Mucosa of descending colon (tissue), 3 donors: ENCODE measurements around the gene GRM4. TPM values are rescaled to one million over a fixed set of nuclear protein-coding genes. Genes with fewer than 3 reads are reported as not detected.

Experiments used
- ATAC-seq: fragments of 200-7000 bp; cut with Tn5 transposase; one replicate; pipeline ENCODE4 v1.9.1; 2020; ENCODE audit warnings: mild to moderate bottlenecking, moderate library complexity
- DNase-seq, 3 donors: peaks; one replicate each; pipeline ENCODE4 v3.0.0-alpha.2; 2020
- H3K36me3 ChIP-seq: fragments of 200-600 bp; one replicate; pipeline ENCODE4 v1.8.0; 2021; ENCODE audit warnings: low read depth, mild to moderate bottlenecking
- H3K4me1 ChIP-seq: fragments of 200-600 bp; one replicate; pipeline ENCODE4 v1.8.0; 2021; ENCODE audit warnings: low read depth, mild to moderate bottlenecking
- H3K4me3 ChIP-seq: fragments of 200-600 bp; one replicate; pipeline ENCODE4 v1.8.0; 2021; ENCODE audit warnings: mild to moderate bottlenecking
- H3K9me3 ChIP-seq: fragments of 200-600 bp; one replicate; pipeline ENCODE4 v1.8.0; 2021; ENCODE audit warnings: mild to moderate bottlenecking
- CTCF ChIP-seq: fragments of 200-600 bp; IDR thresholded peaks from one replicate; pipeline ENCODE4 v1.8.0; 2022; ENCODE audit warnings: antibody characterized with exemption, mild to moderate bottlenecking
- intact Hi-C, 2 donors: fragments of 100-400 bp; cut with DNase I in 1 of 2; cut with micrococcal nuclease in 1 of 2; formaldehyde crosslinking; loops; one replicate each; pipeline versions ENCODE4 v1.11.0 to v1.11.1; 2022; cut with DNase I, micrococcal nuclease
- total RNA-seq, 3 donors: library from RNA; stranded (reverse); fragmentation: NEBNext Ultra II Directional in 2 of 3; extraction: Animal tissue kit (Norgen Biotek cat#: 25700) in 2 of 3; gene quantifications; one replicate each; pipeline versions ENCODE4 v1.2.1 to v1.2.4, GENCODE V29; 2021 to 2023
- donor health status: DM: no; HTN: no; CAD: no; lungs with moderate emphysema.
- donor health status: DM: no; HTN: no; CAD: no.
- donor health status: DM: no; HTN: yes; CAD: no.

The GRM4 gene
- total RNA-seq, 3 donors from 2014 or later: 0.22 to 0.25 TPM; not detected in 1

DNA sequence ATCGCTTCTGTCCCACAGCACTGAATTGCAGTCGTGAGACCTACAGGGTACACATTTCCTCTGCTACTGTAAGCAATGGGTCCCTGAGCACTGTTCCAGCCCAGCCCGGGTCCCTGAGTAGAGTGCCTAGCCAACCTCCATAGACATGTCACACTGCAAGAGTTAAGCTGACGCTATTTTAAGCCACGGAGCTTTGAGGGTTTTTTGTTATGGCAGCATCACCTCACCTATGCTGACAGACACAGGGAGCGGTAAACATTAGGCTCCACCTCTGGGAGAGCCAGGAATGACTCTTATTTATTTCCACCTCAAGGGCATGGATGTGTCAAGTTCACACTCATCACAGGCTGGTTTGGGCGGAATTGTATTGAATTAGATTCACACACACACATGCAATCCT lies 45.1 kb downstream of the GRM4 start:
- DNase-seq (no peak), ATAC-seq (no peak)
- TF ChIP-seq CTCF: no peak
- Histone ChIP-seq H3K9me3 (no peaks in the 10 kb centered on the region), H3K4me1 (no peaks in the 10 kb centered on the region), H3K36me3 (no peaks in the 10 kb centered on the region), H3K4me3 (no peak overlapping the region)
- intact Hi-C loops: no loop called here

GRCh38 chr6:34099878-34100277 lies 46.0 kb downstream of the GRM4 start:
- Histone ChIP-seq H3K9me3 (no peaks in the 10 kb centered on the region), H3K4me3 (no peak overlapping the region), H3K4me1 (no peaks in the 10 kb centered on the region), H3K36me3 (no peaks in the 10 kb centered on the region)
- ATAC-seq: no peak
- no peak for DNase-seq
- intact Hi-C loops: no loop called here
- no peak for TF ChIP-seq CTCF

- Histone ChIP-seq H3K4me3 (no peak overlapping the region), H3K9me3 (no peaks in the 10 kb centered on the region), H3K4me1 (no peaks in the 10 kb centered on the region), H3K36me3 (no peaks in the 10 kb centered on the region)
- DNase-seq (no peak), ATAC-seq (no peak)
- intact Hi-C loops: no loop called here
- no peak for TF ChIP-seq CTCF
Measured at GRCh38 chr6:34098045-34098936, 47.6 kb downstream of the GRM4 start.

- no peak for TF ChIP-seq CTCF
- Histone ChIP-seq H3K9me3 (no peaks in the 10 kb centered on the region), H3K36me3 (no peaks in the 10 kb centered on the region), H3K4me3 (no peak overlapping the region), H3K4me1 (no peaks in the 10 kb centered on the region)
- intact Hi-C loops: no loop called here
- ATAC-seq (no peak), DNase-seq (no peak)
Measured at GRCh38 chr6:34096814-34097213, 49.1 kb downstream of the GRM4 start.

DNA sequence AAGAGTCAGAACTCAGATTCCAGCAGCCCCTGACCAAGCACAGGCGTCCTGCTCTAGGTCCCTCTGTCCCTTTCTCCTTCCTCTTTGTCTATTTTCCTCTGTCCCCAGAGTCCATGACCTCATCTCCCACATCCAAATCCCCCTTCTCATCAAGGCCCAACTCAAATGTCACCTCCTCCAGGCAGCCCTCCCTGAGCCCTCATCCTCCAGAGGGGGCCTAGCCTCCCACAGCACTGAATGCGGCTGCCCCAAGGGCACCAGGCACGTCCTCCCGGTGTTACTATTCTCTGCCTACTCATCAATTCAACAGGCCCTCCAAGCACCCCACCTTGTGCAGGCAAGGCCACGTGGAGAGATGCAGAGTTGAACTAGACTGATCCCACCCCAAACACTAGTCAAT lies 49.7 kb downstream of the GRM4 start:
- intact Hi-C loops: no loop called here
- no peak for TF ChIP-seq CTCF
- ATAC-seq: no peak
- Histone ChIP-seq H3K9me3 (no peaks in the 10 kb centered on the region), H3K4me1 (no peaks in the 10 kb centered on the region), H3K4me3 (no peak overlapping the region), H3K36me3 (no peaks in the 10 kb centered on the region)
- DNase-seq: no peak
